Panc1 (cell line): ENCODE measurements around the gene PSMA7. TPM values are rescaled to one million over a fixed set of nuclear protein-coding genes. Genes with fewer than 3 reads are reported as not detected.
A peak's percentile ranks its signal among the peaks of the same experiment; 100 is the strongest.

Experiments
- ATAC-seq: fragments of 200-7000 bp; cut with Tn5 transposase; 2 replicates; pipeline ENCODE4 v1.9.1; 2020; ENCODE audit warnings: mild to moderate bottlenecking, moderate library complexity
- BruUV-seq: library from RNA; stranded (reverse); fragments of 400-500 nt; replicated peaks from 2 replicates; lab custom pipeline; 2021; lab: Mats Ljungman, UMichigan
- CTCF ChIA-PET: fragments of 300-600 bp; sonication (Branson Sonifier 250); formaldehyde crosslinking; loops from one replicate; lab custom pipeline; 2022; ENCODE audit warnings: antibody characterized with exemption; lab: Charles Lee
- POLR2A ChIA-PET: fragments of 300-600 bp; sonication (Branson Sonifier 250); formaldehyde crosslinking; loops from one replicate; lab custom pipeline; 2022; ENCODE audit warnings: antibody characterized with exemption; lab: Charles Lee
- DNase-seq: peaks from one replicate; pipeline ENCODE4 v3.0.0-alpha.2; 2010; ENCODE audit warnings: low read depth, low spot score
- H3K27ac ChIP-seq: 2 replicates; pipeline ENCODE4 v1.5.1; 2011; ENCODE audit warnings: mild to moderate bottlenecking, low read length, inconsistent platforms
- H3K27me3 ChIP-seq: fragments of 200-500 bp; sonication (Bioruptor generic); 2 replicates; pipeline ENCODE4 v1.6.0; 2014; ENCODE audit warnings: low read length, inconsistent platforms; ENCODE audit not compliant: control insufficient read depth, insufficient read depth
- H3K36me3 ChIP-seq: fragments of 200-500 bp; sonication (Bioruptor generic); 2 replicates; pipeline ENCODE4 v1.5.1; 2014; ENCODE audit warnings: inconsistent platforms, mild to moderate bottlenecking, low read length, moderate library complexity; ENCODE audit not compliant: control insufficient read depth, insufficient read depth
- H3K4me1 ChIP-seq: 2 replicates; pipeline ENCODE4 v1.5.1; 2011; ENCODE audit warnings: inconsistent platforms, mild to moderate bottlenecking, low read length, moderate library complexity; ENCODE audit not compliant: control insufficient read depth, insufficient read depth
- H3K4me3 ChIP-seq, 2 experiments: 2 replicates each; pipeline ENCODE4 v1.5.1; 2011 to 2012; ENCODE audit warnings: low read depth in 2 of 2, low read length in 2 of 2, mild to moderate bottlenecking in 2 of 2, inconsistent platforms in 1 of 2, moderate library complexity in 1 of 2
- H3K9me3 ChIP-seq: fragments of 200-500 bp; sonication (Bioruptor generic); 2 replicates; pipeline ENCODE4 v1.5.1; 2014; ENCODE audit warnings: low read depth, mild to moderate bottlenecking, inconsistent platforms, low read length, moderate library complexity; ENCODE audit not compliant: control insufficient read depth, insufficient read depth
- POLR2AphosphoS5 ChIP-seq: IDR thresholded peaks from 2 replicates; pipeline ENCODE4 v1.6.1; 2012; ENCODE audit warnings: mild to moderate bottlenecking, low read depth, low read length, moderate library complexity
- SIN3A ChIP-seq: IDR thresholded peaks from 2 replicates; pipeline ENCODE4 v1.6.1; 2012; ENCODE audit warnings: low read depth, mild to moderate bottlenecking, low read length, moderate library complexity, borderline replicate concordance; ENCODE audit not compliant: insufficient read depth
- TCF7L2 ChIP-seq: IDR thresholded peaks from 2 replicates; pipeline ENCODE4 v1.6.1; 2011; ENCODE audit warnings: mild to moderate bottlenecking, low read depth, low read length, inconsistent platforms
- in situ Hi-C: cut with HindIII; loops from 2 replicates; pipeline ENCODE4 v1.10.0; 2016; ENCODE audit warnings: low sequenced_read_pairs, low pct_unique_long_range_greater_than_20kb
- intact Hi-C: fragments of 100-400 bp; cut with micrococcal nuclease; formaldehyde crosslinking; loops from one replicate; pipeline ENCODE4 v1.10.0; 2022; ENCODE audit not compliant: unreplicated experiment
- total RNA-seq: library from RNA; stranded (reverse); gene quantifications from one replicate; pipeline ENCODE4 v1.2.1, GENCODE V29; 2021; ENCODE audit not compliant: unreplicated experiment
- TF ChIP-seq, protein P1 (sequence below), 2 experiments: IDR thresholded peaks; 2 replicates each; pipeline ENCODE4 v1.6.1; 2011 to 2012; ENCODE audit warnings: low read depth in 2 of 2, control low read depth in 1 of 2, low read length in 1 of 2, mild to moderate bottlenecking in 1 of 2, moderate library complexity in 1 of 2; ENCODE audit not compliant: insufficient read depth in 1 of 2
- TF ChIP-seq, protein P2 (sequence below): fragments of 450-650 bp; IDR thresholded peaks from 2 replicates; pipeline ENCODE4 v1.5.1; 2017; ENCODE audit warnings: mild to moderate bottlenecking

PSMA7 gene
- total RNA-seq, 1 experiment from 2014 or later: 402 TPM

DNA sequence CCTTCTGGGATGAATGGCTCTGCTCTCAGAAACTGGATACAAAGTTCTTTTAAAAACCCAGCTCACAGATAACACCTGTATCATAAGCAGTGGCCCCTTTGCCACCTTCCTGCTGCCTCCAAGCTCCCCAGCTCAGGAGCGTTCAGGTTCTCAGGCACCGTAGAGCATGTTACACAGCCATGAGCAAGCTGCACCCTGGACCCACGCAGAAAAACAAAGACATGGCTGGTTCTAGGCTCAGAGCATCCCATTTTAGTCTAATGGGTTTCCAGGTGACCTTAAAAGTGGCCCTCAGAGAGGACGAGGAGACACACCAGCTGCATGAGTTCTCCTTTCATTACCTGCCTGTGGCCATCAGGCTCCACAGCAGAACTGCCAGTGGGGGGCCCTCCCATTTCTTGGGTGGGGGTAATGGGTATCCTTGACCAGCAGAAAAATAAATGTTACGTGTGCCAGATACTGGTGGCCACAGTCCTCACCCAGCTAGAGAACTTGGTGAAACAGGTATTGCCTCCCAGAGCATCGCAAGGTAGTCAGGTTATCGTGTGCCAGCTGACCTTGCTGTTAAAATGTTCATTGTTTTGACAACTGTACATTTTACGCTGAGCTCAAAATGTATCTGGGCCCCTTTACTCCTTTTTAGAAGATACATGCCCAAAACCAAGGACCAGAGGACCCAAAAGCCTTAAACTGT, 7.5 kb downstream of the PSMA7 start:
- TF ChIP-seq TCF7L2 (no peak), POLR2AphosphoS5 (no peak), SIN3A (no peak)
- TF ChIP-seq, protein P1, sequence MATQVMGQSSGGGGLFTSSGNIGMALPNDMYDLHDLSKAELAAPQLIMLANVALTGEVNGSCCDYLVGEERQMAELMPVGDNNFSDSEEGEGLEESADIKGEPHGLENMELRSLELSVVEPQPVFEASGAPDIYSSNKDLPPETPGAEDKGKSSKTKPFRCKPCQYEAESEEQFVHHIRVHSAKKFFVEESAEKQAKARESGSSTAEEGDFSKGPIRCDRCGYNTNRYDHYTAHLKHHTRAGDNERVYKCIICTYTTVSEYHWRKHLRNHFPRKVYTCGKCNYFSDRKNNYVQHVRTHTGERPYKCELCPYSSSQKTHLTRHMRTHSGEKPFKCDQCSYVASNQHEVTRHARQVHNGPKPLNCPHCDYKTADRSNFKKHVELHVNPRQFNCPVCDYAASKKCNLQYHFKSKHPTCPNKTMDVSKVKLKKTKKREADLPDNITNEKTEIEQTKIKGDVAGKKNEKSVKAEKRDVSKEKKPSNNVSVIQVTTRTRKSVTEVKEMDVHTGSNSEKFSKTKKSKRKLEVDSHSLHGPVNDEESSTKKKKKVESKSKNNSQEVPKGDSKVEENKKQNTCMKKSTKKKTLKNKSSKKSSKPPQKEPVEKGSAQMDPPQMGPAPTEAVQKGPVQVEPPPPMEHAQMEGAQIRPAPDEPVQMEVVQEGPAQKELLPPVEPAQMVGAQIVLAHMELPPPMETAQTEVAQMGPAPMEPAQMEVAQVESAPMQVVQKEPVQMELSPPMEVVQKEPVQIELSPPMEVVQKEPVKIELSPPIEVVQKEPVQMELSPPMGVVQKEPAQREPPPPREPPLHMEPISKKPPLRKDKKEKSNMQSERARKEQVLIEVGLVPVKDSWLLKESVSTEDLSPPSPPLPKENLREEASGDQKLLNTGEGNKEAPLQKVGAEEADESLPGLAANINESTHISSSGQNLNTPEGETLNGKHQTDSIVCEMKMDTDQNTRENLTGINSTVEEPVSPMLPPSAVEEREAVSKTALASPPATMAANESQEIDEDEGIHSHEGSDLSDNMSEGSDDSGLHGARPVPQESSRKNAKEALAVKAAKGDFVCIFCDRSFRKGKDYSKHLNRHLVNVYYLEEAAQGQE (IDR thresholded peaks at IDR 0.05; ENCODE audit: insufficient read depth in 1 of 2, low read depth in 2 of 2, low read length in 1 of 2): no peak
- TF ChIP-seq, protein P2, sequence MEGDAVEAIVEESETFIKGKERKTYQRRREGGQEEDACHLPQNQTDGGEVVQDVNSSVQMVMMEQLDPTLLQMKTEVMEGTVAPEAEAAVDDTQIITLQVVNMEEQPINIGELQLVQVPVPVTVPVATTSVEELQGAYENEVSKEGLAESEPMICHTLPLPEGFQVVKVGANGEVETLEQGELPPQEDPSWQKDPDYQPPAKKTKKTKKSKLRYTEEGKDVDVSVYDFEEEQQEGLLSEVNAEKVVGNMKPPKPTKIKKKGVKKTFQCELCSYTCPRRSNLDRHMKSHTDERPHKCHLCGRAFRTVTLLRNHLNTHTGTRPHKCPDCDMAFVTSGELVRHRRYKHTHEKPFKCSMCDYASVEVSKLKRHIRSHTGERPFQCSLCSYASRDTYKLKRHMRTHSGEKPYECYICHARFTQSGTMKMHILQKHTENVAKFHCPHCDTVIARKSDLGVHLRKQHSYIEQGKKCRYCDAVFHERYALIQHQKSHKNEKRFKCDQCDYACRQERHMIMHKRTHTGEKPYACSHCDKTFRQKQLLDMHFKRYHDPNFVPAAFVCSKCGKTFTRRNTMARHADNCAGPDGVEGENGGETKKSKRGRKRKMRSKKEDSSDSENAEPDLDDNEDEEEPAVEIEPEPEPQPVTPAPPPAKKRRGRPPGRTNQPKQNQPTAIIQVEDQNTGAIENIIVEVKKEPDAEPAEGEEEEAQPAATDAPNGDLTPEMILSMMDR: no peak
- Histone ChIP-seq H3K27ac (no peak overlapping the region), H3K36me3 (peaks cover 48% of the 10 kb centered on the region), H3K4me1 (peaks cover 2% of the 10 kb centered on the region; the same call in 1 of the 2 replicates), H3K27me3 (no peaks in the 10 kb centered on the region), H3K4me3 (no peak overlapping the region), H3K9me3 (no peaks in the 10 kb centered on the region)
- ChIA-PET CTCF (interaction anchor here (0.7 to 1.3 kb wide), 3 partner anchors 8 to 125 kb away, joined by 3 to 7 read pairs (median 3); no protein-coding TSS in a partner anchor), POLR2A (no interaction called here)
- DNase-seq: no peak
- no TSS peak for BruUV-seq
- in situ Hi-C loops: no loop called here
- intact Hi-C loops: loop anchor here (2.0 to 5.0 kb wide), 2 partner anchors 68 to 125 kb away; partner anchors contain the start of gene TAF4
- no peak for ATAC-seq

DNA sequence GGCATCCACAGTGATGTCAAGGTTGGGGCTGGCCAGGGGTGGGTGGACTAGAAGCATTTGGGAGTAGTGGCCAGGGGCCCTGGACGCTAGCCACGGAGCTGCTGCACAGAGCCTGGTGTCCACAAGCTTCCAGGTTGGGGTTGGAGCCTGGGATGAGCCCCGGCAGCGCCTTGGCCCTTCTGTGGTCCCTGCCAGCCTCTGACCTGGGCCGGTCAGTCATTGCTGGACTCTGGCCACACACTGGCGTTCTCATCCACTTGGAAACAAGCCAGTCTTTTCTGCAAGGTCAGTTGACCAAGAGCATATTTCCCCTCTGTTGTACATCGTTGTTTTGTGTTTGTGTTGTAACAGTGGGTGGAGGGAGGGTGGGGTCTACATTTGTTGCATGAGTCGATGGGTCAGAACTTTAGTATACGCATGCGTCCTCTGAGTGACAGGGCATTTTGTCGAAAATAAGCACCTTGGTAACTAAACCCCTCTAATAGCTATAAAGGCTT, 8.4 kb downstream of the PSMA7 start:
- ChIA-PET POLR2A (interaction anchor here (0.6 kb wide), 1 partner anchor 13 kb away, joined by 5 read pairs; the partner anchor contains the start of gene LSM14B), CTCF (no interaction called here)
- Histone ChIP-seq H3K27ac (no peak overlapping the region), H3K9me3 (no peaks in the 10 kb centered on the region), H3K36me3 (peaks cover 42% of the 10 kb centered on the region), H3K4me1 (no peaks in the 10 kb centered on the region; the same call in 1 of the 2 replicates), H3K27me3 (no peaks in the 10 kb centered on the region), H3K4me3 (no peak overlapping the region)
- ATAC-seq (0 out of 2 replicates have a peak, but pooled peaks have one; percentile 8), DNase-seq (no peak)
- intact Hi-C loops: loop anchor here (5.0 kb wide), 1 partner anchor 67 kb away; the partner anchor contains the start of gene TAF4
- BruUV-seq: TSS peak; percentile 45
- TF ChIP-seq SIN3A (no peak), POLR2AphosphoS5 (peak; percentile 41; the same call in 1 of the 2 replicates), TCF7L2 (no peak)
- TF ChIP-seq, protein P1 (IDR thresholded peaks at IDR 0.05; ENCODE audit: insufficient read depth in 1 of 2, low read depth in 2 of 2, low read length in 1 of 2): no peak
- TF ChIP-seq, protein P2: no peak
- in situ Hi-C loops: no loop called here
